NCI-H1092 (cell line): Measurements from ENCODE around the gene VPS26C.

Experiments
- DNase-seq: peaks from one replicate; lab custom pipeline; 2025; lab: John Stamatoyannopoulos, UW

The VPS26C gene

GRCh38 chr21:37264808-37265207 is 2.3 kb downstream of the VPS26C start:
- DNase-seq: no peak

DNA sequence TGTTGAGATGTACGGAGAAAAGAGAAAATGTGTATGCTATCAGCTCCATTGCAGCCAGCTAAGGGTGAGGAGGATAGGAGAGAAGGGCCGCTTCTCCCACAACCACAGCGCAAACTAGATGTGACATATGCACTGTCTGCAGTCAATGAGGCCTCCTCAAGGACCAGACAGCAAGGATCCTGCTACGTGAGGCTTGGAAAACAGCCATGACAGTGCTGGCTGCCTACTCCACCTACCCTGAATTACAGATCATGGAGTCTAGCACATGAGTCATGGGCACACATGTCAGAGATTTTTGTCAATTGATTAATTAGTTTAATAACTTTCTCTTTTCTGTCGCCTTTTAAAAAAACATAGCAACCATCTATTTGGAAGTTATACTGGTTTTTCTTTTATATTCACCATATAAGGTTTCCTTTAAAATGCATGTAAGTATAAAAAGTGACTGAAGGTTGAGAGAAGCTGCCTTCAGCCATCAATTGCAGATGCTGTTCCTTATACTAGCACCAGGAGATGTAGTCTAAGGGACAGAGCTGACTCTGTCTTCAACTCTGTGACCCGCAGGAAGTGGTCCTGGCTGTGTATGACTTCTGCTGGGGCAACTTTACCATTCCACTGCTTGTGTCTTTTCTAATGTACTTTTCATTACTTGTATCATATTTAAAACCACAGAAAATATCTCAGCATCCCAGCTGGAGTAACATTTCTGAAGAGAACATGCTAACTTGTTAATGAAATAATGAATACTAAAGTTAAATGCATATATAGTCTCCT is 3.1 kb downstream of the VPS26C start:
- no peak for DNase-seq

DNA sequence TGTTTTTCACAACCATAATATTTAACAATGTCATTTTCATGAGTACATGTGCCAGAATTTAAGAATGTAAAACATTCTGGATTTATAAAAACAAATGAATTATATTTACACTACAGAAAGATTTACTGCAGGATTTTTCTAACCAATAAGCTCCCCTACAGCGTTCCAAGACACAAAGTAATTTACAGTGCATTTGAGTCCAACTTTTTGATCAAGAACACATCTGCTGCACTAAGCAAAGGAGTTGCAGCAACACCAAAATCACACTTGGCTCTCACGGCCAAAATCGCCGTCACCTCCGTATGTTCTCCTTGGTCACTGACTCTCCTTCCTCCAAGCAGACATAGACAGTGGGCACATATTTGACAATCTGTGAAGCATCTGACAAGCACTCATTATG is 7.7 kb downstream of the VPS26C start:
- no peak for DNase-seq

DNA sequence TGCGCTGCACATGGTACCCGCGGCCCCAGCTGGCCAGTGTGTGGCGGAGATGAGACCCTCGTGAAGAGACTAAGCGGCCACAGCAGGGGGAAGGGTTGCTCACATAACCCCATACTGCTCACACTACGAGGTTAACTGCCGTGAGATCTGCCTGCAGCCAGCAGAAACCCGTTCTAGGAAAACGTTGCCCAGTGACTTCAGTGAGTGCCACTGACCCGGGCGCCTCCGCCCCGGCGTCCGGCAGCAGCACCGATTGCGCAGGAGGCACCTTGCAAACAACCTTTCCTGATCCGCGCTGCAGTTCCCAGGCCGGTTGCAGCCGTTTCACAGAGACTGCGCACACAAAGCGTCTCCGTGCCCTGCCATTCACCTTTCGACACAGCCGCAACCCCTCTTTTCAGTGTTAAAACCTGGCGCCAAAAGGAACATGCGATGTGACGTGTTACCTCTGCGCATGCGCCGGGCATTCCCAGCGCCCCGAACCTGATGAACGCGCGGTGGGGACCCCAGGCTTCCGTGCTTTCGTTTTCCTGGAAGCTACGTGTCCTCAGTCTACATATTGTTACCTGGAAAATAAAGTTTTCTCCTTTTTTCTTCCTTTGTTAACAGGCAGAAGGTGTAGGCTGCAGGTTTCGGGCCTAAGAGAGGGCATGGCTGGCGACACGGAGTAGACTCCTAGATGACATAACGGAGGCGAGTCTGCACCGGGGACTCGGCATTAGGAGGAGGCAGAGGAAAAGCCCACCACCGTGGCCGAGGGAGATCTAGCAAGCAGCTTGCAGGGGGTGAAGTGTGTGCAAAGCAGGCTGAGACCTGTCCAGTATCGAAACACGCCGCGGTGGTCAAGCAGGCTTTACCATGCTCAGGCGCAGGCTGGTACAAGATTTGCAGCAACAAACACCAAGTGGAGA is 8.9 kb downstream of the VPS26C start:
- DNase-seq: peak; percentile 80

DNA sequence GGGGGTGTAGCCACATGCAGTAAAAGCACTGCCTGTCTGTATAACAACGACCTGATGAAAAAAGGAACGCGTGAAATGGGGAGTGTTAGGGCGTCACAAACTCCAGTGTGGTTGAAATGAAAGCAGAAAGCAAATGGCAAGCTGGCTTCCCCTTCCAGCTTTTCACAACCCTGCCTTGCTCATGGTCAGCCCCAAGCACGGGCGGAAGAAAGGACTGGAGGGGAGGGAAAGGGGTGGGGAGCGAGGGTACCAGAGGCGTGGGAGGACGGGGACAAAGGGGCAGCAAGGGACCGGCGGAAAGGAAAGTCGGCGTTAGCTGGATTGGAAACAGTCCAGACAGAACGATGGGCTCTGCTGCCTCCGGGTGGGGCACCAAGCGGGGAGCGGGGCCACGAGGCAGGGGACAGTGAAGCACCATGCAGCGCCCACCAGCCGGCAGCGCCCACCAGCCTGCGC is 9.6 kb downstream of the VPS26C start:
- DNase-seq: peak; percentile 55

DNA sequence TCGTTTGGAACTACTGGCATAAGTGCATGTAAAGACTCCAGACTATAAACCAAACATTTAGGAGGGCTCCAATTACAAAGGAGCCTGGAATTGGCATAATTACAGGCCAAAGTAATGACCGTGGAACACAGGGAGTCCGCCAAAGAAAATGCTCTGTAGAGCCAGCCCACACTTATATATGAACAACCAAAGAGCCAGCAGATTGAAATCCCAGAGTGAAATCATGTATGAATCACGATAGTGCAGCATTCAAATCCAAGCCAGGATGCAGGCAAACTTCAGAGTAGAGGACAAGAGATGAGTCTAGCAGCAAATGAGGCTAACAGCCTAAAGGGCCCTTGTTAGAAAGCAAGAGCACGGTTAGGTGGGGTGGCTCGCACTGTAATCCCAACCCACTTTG is 13.1 kb downstream of the VPS26C start:
- DNase-seq: no peak

- DNase-seq: no peak
Measured at GRCh38 chr21:37251294-37251634, 15.9 kb downstream of the VPS26C start.

DNA sequence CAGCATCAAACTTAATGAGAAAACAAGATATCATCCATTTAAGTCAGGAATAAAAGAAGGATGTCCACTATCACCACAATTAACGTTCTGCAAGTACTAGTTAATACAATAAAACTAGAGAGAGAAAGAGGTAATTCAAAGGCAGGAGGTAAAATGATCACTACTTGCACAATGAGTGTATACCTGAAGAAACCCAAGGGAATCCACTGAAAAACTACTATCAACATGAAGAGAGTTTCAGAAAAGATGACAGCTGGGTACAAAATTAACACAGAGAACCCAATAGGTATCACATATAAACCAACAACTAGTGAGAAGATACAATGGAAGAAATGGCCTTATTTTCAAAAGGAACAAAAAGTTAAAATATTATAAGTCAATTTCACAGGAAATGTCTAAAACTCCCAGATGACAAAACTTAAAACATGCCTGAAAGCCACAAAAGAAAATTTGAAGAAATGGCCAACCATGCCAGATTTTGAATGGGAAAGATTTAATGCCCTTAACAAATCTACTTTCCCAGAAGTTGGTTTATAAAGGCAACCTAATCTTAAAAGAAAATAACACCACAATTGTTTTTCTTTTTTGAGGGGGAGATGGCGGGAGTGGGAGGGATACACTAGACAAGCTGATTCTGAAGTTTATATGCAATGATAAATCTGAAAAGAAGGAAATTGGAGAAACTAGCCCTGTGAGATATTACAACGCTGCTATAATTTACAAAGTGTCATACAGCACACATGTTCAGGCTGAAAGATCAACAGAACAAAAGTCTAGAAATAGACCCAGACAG is 17.8 kb downstream of the VPS26C start:
- DNase-seq: no peak

DNA sequence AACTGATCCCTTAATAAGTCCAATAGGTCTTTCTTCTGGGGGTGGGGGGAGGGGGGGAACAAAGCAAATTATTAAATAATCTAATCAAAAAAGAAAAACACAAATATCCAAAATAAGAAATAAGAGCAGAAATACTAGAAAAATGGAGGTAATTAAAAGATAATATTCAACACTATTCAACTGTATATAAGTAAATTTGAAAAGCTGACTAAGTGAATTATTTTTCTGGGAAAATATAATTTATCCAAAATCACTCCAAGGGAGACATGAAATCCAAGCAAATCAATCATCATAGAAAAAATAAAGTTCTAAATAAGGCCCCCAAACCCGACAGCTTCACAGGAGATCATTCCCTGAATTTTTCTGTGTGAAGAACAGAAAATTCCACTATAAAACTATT is 18.8 kb downstream of the VPS26C start:
- DNase-seq: no peak

DNA sequence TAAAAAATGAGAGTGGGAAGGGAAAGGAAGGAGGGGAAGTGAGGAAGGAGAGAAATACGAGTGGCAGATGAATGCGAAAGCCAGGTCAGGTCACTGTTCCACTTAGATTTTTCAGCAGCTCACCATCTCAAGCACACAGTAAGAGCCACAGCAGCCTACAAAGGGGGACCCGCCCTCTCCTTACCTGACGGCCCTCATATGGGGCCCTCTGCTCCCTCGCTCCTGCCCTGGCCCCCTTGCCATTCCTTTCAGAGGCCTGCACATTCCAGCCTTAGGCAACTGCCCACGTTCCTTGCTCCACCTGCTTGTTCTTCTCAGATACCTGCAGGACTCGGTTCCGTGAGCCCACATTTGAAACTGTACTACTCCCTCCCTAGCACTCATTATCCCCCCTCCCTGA is 22.0 kb downstream of the VPS26C start:
- DNase-seq: no peak

DNA sequence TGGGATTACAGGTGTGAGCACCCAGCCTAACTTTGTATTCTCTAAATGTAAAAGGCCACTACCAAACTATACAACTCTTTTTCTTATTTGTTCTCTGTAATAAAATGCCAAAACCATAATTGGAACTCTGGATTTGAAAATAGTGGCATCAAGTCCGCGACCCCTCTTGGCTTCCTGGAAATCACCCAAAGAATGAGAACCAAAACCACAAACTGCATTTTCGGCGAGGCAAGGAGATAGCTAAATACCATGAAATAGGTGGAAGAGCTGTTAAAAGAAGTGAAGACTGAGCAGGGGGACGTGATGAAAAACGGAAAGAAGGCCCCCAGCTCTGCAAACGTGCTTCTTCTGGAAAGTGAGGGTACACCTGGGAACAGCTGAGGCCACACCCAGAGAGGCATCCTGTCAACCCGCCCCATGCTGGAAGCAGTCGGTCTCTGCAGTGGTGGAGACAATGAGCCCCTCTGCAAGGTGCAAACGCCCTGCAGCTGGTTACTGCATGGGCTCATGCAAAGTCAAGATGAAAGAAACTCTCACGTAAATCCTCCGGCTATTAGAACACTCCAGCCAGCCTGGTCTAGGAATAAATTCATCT is 22.5 kb downstream of the VPS26C start:
- DNase-seq: no peak

GRCh38 chr21:37243961-37244360 is 23.2 kb downstream of the VPS26C start:
- no peak for DNase-seq

GRCh38 chr21:37241426-37241825 is 25.7 kb downstream of the VPS26C start:
- no peak for DNase-seq

DNA sequence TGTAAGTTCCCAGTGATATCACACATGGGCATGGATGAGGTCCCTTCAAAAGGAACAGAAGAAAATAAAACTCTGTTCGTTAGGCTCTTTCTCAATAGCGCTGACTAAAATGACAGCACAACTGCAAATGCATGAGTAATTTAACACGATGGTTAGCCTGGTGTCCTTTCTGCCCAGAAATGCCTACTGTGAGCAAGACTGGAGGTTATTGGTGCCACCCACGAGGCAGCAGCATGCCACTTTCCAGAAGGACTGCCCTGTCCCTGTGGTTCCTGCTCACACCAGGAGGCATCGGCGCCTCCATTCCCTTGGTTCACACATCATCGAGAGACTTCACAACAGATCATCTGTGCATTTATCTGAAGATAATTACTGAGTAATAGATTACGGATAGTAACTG is 26.2 kb downstream of the VPS26C start:
- DNase-seq: no peak

DNA sequence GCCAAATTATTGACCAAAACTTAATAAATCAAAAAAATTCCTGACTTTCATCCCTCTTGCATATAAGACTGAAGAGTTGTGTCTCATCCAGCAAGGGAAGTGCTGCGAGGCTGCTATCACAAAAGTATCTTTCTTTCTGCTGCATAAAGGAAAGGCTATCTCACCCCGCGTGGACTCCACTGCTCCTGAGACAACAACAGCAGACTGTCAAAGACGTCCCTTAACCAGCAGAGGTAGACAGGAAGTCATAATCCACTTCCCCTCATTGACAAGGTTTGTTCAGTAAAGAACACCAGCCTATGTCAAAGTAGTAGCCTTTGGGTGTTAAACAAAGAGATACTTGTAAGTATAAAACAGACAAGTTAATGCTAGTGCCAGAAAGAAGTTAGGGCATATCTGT is 29.4 kb downstream of the VPS26C start:
- no peak for DNase-seq

GRCh38 chr21:37237346-37237745 is 29.8 kb downstream of the VPS26C start:
- no peak for DNase-seq

DNA sequence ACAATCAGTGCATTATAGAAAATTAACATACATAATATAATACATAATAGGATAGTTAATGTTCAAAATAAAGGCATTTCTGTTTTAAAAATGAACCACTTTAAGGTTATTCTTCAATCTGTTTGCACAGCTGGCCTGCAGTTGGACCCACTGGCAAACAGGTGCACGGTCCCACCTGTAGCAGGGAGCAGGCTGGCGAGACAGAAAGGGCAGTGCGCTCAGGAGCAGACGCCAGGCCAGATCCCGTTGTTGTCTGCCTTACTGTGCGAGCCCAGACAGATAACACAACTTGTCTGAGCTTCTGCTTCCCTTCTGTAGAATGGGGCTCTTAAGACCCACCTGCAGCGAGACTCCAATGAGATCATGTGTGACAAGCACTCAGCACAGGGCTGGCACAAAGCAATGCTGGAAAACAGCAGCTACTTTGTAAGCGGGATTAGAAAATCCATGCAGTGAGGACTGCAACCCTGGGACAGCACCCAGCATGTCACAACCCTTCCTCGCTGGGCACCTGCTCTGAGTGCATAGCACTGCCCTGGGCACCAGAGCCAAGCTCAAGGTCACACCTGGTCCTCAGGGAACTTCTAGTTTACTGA is 33.5 kb downstream of the VPS26C start:
- peak; percentile 4 for DNase-seq

GRCh38 chr21:37232274-37233018 is 34.7 kb downstream of the VPS26C start:
- DNase-seq: no peak

GRCh38 chr21:37231671-37232070 is 35.5 kb downstream of the VPS26C start:
- DNase-seq: no peak

- DNase-seq: no peak
Measured at GRCh38 chr21:37231249-37231645, 35.9 kb downstream of the VPS26C start.
